NCI-H2081 treated with DMSO at 0.1 percent for 48 hours (cell line): ENCODE data around the gene S100A2.

ENCODE experiments used
- DNase-seq: peaks from one replicate; lab custom pipeline; 2025; lab: John Stamatoyannopoulos, UW

S100A2 gene

DNA sequence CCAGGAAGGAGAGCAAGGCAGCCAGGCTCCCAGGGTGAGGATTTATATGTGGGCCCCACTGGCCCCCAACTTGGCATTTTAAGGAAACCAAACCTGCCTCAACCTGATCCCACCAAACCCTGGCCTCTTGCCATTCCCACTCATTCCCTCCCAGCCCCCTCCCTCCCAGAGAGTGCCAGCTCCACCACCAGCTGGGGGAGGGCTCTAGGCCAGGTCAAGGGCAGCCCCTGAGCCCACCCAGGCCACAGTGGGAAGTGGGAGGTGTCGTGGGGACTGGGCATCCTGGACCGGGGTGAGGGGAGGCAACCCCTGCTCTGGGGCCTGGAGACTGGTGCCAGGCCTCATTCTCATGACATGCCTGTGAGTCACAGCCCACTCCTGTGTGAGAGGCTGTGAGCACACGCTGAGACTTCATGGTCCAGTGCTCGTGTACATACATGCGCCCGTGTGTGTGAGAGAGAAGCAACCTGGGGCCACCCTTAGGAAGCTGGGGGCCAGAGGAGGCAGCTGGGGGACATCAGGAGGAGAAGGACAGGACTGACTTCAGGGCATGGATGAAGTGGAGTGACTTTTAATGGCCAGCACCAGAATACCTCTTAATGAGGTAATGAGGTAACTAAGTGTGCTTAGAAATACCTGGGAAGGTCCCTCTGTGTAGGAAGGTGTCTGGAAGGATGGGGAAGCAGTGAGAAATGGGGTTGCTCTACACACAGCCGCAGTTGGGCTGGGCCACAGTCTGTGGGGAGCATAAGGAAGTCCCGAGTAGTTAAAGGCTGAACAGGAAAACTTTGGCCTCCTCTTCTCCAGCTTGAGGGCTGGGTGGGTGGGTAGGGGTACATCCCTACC lies at the start of gene S100A2:
Gene S100A2 (minus strand): TSS at position 316 of the 846 bp plus-strand sequence. CDS start 1,967 bp downstream, outside the sequence.
- DNase-seq = no peak

DNA sequence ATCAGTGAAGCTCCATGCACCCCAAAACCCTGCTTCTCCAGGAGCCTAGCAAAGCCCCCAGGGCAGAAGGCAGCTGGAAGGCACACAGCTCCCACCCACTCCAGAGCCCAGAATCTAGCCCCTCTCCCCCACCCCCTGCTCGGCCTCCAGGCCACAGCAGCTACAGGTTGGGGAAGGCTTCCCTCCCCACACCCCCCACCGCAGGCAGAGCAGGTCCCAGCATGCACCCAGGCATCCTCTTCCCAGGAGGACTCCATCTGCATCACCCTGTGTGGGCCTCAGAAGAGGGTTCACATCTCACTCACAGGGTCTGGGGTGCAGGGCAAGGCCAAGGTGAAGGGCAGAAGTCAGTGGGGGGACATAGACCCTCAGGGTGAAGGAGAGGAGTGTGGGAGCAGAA lies 49.8 kb upstream of the S100A2 start:
- DNase-seq = no peak

DNA sequence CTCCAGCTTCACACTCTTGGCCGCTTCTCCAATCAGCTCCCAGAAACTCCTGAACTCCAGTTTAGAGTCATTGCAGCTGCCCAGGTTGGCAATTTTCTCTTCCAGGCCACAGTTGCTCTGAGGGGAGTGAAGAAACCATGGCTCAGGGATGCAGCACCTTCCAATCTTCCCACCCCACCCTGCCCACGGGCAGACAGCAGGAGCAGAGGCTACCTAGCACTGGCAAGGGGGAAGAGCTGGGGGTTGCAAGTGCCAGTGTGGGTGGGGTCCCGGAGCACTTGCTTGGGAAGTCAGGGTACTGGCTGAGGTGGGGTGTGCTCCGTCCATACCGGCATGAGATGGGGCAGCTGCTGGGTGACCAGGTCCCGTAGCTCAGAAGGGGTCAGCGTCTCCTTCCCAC lies 49.3 kb upstream of the S100A2 start:
- DNase-seq = no peak

- no peak for DNase-seq
These were observed 48.7 kb upstream of the S100A2 start for GRCh38 chr1:153614189-153614900.

DNA sequence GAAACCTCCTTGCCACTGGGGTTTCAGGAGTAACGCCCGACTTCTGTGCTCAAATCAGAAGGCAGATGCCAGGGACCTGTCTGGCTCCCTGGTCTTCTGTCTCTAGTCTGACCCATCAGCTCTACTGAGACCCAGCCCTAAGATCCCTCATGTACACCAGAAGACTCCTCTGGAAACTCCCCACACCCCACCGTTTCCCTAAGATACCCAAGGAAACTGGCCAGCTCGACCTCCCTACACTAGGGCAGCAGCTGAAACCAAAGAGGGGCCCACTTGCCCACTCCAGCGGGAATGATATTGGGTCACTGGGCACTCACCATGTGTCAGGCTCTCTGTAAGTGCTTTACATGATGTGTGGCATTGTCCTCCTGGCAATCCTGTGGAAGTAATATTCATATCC lies 47.8 kb upstream of the S100A2 start:
- DNase-seq = no peak

DNA sequence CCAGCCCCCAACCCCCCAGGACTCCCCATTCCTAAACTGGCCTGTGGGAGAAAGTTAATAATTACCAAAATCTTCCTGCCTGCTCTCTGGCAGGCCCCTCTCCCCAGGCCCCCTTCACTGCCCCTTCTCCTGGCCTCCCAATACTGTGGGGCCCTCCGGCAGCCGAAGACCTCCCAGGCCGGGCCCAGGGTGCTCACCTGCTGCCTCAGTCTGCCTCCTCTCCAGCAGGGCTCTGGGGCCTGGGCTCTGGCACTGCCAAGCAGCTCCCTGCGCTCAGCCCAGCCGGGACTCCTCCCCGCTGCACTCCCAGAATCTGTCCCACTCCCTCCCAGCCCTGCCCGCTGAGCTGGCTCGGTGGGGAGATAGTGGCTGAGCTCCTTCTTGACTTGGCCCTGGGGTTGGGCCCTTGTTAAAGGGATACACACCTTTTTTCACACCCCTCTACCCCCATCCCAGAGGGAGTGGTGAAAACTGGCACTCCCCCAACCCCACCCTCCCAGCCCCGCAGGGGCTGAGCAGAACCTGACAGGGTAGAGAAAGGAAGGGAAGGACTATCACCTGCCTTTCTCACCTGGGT lies 47.2 kb upstream of the S100A2 start, which contains the start of gene S100A16:
Gene S100A16 (minus strand): TSS at position 383 of the 577 bp plus-strand sequence. CDS start 4,986 bp downstream, outside the sequence.
- DNase-seq = no peak

DNA sequence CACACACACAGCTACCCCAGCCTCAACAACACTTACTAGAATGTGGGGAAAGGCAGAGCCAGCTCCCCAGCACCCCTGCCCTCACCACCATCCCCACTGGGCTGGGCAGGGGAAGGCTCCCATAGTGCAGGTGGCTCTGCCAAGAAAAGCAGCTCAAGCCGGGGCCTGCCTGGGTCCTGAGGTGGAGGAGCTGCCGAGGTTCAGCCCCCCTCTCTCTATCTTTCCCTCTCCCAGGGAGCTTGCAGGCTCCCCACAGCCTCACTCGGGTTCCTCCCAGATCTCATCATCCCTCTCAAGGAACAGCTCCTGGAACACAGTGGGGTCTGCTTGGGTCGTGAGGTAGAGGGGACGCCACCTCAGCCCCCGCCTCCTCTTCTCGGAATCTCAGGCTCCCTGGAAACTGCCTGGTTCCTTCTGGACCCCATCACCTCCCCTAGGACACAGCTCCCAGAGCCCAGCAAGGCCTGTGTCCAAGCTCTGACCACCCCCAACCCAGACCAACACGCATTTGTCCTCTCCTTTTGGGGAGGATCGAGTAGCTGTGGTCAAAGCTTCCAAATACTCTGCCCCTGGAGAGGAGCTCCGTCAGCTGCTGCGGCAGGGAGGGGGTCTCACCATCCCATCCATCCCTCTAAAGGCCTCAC lies 46.6 kb upstream of the S100A2 start:
- DNase-seq = no peak

- DNase-seq = no peak
These were observed 45.7 kb upstream of the S100A2 start for GRCh38 chr1:153611356-153611755.

- no peak for DNase-seq
These were observed 45.2 kb upstream of the S100A2 start for GRCh38 chr1:153610811-153611301.

DNA sequence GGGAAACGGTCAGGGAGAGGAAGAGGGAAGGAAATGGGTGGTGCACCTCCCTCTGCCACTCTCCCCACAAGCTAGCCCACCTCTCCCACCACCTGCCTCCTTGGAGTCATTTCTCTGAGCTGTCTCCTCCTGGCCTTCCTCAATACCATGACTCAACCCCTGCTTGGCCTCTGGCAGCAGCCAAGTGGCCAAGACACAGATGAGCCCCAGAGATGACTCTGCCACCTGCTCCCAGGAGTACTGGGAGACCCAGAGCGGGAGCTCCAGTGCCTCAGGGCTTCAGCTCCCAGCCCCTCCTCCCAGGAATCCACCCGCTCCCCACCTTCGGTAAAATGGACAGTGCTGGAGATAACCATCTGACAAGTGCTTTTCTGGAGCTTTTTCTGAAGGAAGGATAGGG lies 44.7 kb upstream of the S100A2 start:
- DNase-seq = no peak

DNA sequence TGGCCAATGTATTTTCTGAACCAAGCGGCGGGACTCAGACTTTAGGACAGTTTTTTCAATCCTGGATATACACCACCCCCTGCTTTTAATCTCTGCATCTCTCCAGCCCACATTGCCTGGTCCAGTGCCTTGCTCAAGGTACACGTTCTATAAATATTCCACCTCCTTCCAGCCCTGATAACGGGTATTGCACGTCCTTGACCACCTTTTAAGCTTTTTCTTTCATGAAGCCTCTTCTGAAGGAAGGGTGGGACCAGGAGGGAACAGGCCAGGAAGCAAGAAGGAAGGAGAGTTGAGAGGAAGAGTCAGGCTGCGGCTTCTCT lies 43.9 kb upstream of the S100A2 start:
- no peak for DNase-seq

DNA sequence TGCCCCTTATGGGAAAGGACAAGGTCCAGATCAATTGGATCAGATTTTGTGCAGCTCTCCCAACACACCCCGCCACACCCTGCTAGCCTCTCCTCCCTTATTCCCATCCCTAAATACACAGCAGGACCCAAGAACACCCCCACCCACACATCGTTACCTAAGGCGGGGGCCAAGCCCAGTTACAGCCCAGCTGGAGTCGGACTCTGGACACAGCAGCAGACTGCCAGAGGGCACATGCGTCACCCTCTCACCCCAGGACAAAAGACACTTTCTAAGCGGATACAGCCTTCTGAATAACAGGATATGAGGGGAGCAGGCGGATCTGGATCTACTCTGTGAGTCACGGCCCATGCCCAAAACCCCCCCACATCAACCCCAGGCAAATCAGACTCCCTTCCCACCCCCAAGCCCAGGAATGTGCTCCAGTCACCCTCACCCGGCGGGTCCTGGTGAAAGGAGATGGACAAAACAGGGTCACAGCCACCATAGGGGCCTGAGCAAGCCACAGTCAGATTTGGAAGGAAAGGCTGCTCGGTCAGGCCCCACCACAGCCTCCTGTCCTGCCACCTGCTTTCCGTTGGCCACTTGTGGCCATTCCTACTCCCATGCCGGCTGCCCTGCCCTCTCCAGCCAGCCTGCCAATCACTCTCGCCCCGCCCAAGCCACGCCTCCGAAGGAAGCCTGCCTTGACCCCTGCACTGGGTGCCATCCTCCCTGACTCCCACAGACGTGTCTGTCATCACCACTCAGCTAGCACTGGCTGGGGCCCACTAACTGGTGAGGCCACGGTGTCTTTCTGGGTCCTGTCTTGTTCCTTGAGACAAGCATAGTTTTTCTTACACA lies 43.3 kb upstream of the S100A2 start:
- DNase-seq = no peak

DNA sequence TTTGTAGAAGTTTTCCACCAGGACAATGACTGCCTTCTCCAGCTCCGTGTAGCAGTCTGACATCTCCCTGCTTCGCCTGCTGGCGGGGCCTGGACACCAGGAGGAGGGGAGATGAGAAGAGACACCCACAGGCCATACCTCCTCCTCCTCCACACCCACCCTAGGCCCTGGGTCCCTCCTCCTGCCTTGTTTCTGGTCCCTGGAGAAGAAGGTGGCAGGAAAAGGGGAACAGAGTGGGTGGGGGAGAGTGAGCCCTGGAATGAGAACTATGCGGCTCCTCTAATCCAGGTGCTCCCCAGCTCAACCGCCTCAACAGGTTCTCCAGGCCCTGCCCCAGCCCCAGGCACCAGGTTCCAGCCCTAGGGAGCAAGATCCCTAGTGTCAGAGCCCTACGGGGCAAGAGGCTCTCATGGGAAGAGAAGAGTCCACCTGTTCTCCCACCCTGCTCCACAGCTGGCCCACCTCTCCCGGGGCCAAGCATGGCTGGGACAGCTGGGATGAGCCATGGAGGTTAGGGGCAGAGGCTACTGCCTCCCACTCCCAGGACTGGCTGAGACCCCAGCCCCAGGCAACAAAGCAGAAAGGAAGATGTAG lies 42.5 kb upstream of the S100A2 start:
- DNase-seq = no peak

DNA sequence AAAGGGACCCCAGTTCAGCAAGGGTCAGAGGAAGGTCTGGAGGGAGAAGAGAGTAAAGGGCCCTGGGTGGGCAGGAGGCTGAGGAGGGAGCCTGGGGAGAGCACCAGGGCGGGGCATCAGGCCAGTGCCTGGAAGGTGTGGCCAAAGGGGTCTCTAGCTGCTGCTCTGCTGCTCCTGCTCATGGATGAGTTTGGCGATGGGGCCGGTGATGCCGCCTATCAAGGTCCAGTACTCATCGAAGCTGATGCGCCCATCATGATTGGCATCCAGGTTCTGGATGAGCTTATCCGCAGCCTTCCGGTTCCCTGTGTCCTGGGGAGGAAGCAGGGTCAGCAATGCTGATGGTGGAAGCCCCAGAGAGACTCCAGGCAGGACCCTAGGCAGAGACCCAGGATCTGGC lies 41.7 kb upstream of the S100A2 start:
- no peak for DNase-seq

GRCh38 chr1:153606194-153606593 lies 40.5 kb upstream of the S100A2 start:
- DNase-seq = no peak

DNA sequence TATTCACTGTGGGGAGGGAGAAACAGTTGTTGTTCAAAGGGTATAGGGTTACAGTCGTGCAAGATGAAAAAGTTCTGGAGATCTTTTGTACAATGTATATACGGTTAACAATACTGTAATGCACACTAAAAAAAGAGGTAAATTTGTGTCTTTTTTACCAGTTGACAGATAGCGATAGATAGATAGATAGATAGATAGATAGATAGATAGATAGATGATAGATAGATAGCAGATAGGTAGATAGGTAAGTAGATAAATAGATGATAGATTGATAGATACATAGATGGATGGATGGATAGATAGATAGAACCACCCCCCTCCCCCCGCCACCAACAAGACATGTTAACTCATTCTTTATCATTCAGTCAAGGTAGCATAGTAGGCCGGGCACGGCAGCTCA lies 37.1 kb upstream of the S100A2 start:
- no peak for DNase-seq

GRCh38 chr1:153599847-153600246 lies 34.2 kb upstream of the S100A2 start:
- DNase-seq = no peak

DNA sequence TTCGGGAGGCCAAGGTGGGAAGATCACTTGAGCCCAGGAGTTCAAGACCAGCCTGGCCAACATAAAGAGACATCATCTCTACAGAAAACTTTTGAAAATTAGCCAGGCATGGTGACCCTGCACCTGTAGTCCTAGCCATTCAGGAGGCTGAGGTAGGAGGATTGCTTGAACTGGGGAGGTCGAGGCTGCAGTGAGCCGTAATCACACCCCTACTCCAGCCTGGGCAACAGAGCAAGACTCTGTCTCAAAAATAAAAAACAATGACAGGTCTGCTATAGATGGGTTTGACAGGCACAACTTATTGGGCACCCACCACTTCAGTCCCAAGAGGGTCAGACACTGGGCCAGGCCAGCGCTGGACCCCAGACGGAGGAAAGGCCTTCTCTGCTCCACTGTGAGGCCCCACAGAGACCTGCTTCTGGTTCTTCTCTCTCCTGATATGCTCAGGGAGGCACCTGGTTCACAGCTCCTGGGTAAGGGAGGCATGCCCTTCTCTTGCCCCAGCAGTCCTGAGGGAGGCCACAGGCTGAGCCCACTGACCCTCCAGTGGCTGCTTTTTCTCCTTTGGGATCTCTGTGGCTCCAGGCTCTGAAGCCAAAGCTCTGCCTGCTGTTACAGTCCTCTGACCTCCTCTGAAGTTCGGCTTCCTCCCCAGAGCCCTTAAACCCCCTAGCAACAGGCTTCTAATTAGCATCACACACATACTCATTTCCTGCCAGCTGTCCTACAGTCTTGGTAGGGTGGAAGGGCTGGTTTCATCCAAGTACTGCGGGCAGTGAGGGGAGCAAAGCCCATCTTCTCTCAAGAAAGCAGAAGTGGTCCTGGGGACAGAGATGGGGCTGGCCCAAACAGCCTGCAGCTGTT lies 32.9 kb upstream of the S100A2 start:
- DNase-seq = peak; percentile 25

DNA sequence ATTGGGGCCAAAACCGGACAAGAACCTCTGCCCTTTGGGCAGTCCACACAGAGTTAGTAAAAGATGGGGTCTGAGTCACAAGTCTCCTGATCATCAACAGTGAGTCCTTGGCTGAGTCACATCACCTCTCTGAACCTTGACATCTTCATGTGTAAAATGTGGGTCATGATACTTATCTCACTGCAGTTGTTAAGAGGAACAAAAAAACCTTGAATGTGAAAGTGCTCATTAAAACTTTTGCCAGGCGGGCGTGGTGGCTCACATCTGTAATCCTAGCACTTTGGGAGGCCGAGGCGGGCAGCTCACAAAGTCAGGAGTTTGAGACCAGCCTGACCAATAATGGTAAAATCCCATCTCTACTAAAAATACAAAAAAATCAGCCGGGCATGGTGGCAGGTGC lies 31.6 kb upstream of the S100A2 start:
- DNase-seq = no peak

GRCh38 chr1:153592748-153593147 lies 27.1 kb upstream of the S100A2 start:
- no peak for DNase-seq
